Right forelimb (tissue), 1 donor: ENCODE results near the gene OCA2.
"Not testable (repeated sequence)": the region's sequence is repeated elsewhere in the genome, so short reads cannot be mapped to it uniquely, and the experiment has no call there.

ENCODE experiments used
- DNase-seq: peaks from one replicate; pipeline ENCODE4 v3.0.0-alpha.2; 2018

The OCA2 gene

GRCh38 chr15:27866505-27867165 is 232.5 kb downstream of the OCA2 start:
- no peak for DNase-seq

- no peak for DNase-seq
Measured at GRCh38 chr15:27865926-27866325, 233.2 kb downstream of the OCA2 start.

DNA sequence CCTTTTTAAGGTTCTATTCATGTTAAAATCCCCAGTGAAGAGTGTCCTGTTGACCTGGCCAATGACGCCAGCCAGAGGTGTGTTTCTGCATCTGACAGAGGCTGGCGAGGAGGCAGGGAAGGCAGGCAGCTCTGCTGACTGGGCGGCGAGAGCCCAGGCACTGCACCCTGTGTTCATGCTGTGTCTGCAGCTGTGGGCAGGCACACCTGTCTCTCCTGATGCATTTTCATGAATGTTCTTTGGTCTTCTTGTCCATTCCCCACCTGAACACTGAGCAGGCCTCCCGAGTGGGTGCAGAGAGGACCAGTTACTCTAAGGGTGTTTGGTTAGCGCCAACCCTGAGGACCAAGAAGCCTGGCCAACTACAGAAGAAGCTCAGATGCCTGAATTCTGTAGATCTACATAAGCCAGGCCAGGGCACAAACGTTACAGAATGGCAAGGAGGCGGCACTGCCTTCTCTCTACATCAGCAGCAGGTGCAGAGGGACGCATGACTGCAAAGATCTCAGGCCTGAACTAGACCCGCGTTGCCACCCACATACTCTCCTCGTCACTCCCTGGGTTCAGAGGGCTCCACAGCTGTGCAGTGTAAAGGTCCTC is 233.7 kb downstream of the OCA2 start:
- no peak for DNase-seq

- DNase-seq, result no peak
Measured at GRCh38 chr15:27864719-27865118, 234.4 kb downstream of the OCA2 start.

DNA sequence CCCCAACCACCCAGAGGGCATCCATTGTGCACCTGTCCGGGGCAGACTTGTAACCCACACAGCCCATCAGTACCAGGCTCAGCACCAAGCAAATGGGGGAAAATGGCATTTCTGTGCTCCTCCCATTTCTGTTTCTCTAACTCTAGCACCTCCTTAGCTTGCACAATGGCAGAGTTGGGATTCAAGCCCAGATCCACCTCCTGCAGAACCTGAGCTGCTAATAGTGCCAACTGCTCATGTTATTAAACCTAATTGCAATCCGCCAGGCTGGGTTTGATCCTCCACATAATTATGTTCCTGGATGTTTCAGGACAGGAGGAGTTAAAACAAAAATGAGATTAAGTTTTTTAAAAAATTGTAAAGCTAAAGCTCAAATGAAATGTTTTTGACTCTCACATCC is 235.0 kb downstream of the OCA2 start:
- no peak for DNase-seq

- DNase-seq, result no peak
Measured at GRCh38 chr15:27863000-27863399, 236.1 kb downstream of the OCA2 start.

DNA sequence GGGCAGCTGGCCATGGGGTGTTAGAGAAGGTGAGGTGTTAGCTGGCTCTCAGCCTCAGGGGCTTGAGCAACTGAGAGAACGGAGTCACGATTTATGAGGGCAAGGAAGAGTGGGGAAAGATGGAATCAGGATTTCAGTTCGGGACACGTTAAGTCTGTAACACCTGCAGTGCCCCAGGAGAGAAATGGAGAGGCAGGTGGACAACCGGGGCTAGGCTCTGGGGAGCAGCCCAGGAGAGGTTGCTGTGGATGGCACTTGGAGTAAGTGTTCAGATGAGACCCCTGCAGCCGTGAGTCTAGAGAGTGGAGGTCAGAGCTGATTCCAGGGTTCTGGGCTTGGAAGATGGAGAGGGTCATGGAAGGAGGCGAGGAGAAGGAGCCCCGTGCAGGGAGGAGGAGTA is 237.9 kb downstream of the OCA2 start:
- no peak for DNase-seq

GRCh38 chr15:27855137-27855536 is 244.0 kb downstream of the OCA2 start:
- DNase-seq, result no peak

- DNase-seq, result no peak
Measured at GRCh38 chr15:27854601-27855000, 244.5 kb downstream of the OCA2 start.

DNA sequence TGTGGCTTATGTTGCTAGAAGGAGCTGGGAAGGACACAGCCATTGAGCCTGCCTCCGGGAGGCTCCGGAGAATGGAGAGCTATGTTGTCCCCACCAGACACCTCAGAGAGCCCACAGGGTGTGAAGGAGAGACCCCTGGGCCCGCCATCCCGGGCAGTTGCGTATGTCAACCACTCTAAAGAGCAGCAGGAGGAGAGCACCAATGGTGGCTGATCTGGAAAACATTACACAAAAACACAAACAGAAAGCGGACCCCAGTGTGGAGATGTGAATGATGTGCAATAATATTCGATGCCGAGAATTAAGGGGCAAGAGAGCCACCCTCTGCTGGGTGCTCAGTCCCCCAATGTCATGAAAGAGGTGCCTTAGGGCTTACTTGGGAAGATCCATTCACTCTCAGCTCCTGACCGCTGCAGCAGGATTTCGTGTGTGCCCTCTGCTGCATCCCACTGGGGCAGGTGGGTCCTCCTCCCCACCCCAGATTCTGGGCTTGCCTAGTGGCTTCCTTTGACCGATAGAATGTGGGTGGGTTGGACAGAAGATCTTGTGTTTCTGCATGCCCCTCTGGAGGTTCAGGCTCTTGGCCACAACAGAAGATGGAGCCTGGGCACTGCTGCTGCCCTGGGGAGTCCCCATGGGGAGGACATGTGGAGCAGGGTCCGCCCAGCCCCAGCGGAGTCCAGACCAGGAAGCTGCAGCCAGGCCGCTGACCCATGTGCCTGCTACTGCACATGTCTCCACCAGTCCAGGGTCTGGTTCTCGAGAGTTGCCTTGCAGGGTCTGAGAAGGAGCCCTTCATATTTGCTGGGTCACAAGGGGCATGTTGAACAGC is 245.3 kb downstream of the OCA2 start:
- no peak for DNase-seq

GRCh38 chr15:27851858-27852210 is 247.3 kb downstream of the OCA2 start:
- no peak for DNase-seq

GRCh38 chr15:27850981-27851857 is 247.9 kb downstream of the OCA2 start:
- no peak for DNase-seq

DNA sequence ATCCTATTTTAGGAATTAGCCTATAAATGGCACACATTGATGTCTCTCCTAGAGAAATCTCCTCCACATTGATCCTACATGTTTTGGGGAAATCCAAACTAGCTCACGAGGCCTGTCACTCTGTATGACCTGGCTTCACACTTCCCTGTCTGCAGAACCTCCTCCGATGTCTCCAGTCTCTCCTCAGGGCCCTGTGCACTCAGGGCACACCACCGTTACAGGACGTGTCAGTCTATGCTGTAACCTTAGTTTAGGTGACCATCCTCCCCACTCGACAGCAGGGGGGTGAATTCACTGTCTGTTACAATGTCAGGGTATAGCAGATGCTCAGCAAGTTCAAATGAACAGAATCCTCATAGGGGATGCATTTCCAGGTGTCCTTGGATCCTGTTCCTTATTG is 249.1 kb downstream of the OCA2 start:
- no peak for DNase-seq

- not testable (repeated sequence) for DNase-seq
Measured at GRCh38 chr15:27848936-27849335, 250.2 kb downstream of the OCA2 start.

- no peak for DNase-seq
Measured at GRCh38 chr15:27847775-27848710, 251.1 kb downstream of the OCA2 start.

GRCh38 chr15:27846722-27847395 is 252.3 kb downstream of the OCA2 start:
- DNase-seq, result no peak

DNA sequence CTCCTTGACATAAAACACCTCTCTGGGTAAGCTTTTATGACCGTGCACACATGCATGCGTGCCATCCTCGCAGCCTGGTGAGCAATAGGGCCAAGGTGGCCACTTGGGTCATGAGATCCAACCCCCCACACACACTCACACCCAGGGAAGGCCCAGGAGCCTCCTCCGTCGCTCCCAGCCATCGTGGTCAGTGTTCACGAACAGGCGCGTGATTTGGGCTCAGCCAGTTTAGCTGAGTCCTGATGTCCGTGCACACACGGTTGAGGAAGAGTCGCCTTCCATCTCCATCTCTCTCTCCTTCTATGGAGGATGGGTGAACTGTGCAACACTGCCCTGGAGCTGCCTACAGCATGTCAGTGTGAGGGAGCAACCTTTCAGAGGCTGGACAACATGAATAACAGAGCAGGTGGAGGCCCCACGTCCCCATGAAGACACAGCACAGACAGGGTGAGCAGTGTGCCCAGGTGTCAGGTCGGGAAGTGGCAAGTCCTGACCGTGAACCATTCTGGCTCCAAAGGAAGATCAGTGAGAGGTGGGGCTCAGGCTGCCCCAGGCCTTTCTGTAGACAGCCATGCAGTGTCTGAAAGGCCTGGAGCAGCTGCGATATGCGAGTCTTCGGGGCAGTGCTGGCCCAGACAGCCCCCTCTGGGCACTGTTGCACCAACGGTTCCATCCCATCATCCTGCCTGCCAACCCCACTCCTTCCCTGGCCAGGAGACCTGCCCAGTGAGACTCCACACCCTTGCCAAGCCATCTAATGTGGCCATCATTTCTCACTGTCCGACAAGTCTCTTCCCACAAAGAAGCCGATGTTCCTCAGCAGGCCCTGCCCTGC is 253.4 kb downstream of the OCA2 start:
- no peak for DNase-seq

- DNase-seq, result no peak
Measured at GRCh38 chr15:27844018-27844666, 255.0 kb downstream of the OCA2 start.

DNA sequence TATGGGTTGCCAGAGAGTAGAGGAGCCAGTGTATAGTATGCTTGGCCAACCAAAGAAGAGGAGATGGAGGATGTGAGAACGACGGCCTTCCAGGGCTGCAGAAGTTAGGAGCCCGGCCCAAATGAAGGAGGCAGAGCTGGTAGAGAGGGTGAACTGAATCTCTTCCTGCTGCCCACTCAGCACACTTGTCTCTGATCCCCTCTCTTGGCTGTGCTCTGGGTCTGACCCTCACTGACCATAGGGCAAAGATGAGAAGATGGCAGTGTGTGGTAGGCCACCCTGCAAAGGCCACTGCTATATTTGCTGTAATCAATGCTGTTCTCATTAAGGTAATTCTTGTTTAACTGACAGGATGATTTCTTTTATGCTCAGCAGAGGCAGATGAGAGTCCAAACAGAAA is 256.0 kb downstream of the OCA2 start:
- no peak for DNase-seq

DNA sequence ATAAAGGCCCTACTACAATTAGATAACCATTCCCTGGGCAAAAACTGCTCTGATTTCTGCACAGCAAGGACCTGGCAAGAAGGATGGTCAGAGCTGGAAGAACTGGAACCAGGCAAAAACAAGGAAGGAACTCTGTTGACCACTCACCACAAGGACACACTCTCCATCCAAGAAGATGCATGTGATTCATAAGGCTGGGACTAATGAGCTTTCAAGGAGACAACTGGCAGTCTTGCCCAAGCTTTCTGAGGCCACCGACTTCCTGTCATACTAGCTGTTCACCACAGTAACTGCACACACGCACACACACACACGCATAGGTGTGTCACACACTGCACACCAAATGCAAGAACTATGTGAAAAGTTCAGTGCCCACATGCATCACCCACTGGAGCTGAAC is 256.6 kb downstream of the OCA2 start:
- DNase-seq, result no peak
